Hematopoietic multipotent progenitor cell treated with erythropoietin and hydrocortisone succinate and interleukin-3 and kit ligand, for 17 days (in vitro differentiated cells): ENCODE measurements around the gene UGGT2.
"Not testable (repeated sequence)": the region's sequence is repeated elsewhere in the genome, so short reads cannot be mapped to it uniquely, and the experiment has no call there.

ENCODE experiments used
- DNase-seq: peaks from one replicate; pipeline ENCODE4 v3.0.0-alpha.2; 2015; ENCODE audit warnings: low spot score

UGGT2 gene

GRCh38 chr13:95801825-95802224 is 251.4 kb downstream of the UGGT2 start:
- no peak for DNase-seq

DNA sequence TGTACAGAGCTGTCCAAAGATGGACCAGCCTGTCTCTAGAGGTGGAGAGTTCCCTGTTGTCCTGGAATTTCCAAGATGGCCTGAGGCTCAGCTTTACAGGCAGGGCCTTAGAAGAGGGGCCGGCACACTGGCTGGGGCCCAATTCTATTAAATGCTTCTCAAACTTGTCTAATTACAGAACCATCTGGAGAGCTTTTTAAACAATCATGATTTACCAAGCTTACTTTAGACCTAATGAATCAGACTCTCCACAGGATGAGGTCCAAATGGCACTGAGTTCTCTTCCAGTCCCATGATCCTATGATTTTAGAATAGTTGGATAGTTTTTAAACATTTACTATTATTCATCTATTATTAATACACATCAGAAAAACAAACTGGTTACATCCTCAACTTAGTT is 252.8 kb downstream of the UGGT2 start:
- no peak for DNase-seq

- DNase-seq = no peak
Measured at GRCh38 chr13:95797016-95797415, 256.2 kb downstream of the UGGT2 start.

GRCh38 chr13:95793781-95794180 is 259.4 kb downstream of the UGGT2 start:
- no peak for DNase-seq

DNA sequence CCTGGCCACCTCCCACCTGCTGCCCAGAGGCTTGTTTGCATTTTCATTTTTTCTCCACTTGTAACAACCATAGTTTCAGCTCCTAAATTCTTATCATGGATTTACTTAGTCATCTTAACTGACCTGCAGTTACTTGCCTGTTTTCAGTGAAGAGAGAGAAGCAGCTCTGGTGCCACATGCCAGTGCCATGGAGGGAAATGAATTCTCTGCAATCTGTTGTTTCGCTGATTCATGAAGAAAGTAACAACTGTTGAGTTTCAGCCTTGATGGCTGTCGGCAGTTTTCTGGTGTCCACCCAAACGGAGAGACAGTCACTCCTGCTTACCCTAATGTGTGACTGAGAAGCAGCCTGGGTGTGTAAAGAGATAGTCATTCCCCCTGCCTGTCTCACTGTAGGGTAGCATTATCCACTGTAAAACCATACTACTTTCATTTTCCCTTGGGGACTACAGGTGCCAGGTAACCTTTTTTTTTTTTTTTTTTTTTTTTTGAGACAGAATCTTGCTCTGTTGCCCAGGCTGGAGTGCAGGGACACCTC is 260.1 kb downstream of the UGGT2 start:
- no peak for DNase-seq

DNA sequence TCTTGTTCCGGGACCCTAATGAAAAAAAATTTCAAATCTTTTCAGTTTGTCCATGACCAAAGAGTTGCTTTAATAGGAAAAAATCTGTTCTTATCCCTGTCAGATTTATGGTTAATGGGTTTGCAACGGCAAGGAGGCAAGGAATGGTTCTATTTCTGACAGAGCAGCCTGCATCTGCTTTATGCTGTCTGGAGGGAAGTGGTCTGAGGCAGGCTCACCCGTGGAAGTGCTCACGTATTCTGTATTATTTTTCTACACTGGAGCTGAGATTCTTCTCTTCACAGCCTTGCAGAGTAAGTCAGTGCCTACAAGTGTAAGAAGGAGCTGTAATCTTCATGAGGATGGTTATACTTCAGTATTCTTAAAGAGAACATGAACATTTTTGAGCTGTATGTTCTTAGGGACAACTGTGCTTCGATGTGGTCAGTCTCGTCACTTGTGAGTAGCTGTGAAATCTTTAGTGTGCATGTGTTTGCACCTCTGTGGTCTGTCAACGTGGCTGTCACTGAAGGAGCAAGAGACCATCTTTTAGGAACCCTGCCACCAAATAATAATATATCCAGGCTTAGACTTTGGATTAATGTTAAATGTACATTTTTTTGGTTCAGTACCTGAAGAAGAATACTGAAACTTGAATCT is 262.0 kb downstream of the UGGT2 start:
- no peak for DNase-seq

GRCh38 chr13:95789315-95789714 is 263.9 kb downstream of the UGGT2 start:
- not testable (repeated sequence) for DNase-seq

- no peak for DNase-seq
Measured at GRCh38 chr13:95788100-95788463, 265.1 kb downstream of the UGGT2 start.

GRCh38 chr13:95787356-95788099 is 265.7 kb downstream of the UGGT2 start:
- DNase-seq = no peak

DNA sequence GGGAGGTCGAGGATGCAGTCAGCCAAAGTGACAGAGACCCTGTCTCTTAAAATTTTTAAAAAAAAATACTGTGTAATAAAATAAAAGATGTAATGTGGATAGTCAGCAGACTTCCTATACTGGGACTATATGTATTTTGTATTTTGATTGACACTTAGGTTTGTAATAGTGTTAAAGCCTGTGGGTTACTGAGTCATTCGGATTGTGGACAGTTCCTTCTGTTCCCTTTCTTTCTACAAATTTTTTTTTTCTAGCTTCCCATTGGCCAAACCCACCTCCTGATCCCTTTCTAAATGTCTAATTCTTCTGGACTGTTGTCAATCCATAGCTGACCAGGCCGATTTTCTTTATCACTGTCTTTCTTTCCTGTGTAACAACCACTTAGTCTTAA is 268.3 kb downstream of the UGGT2 start:
- no peak for DNase-seq

DNA sequence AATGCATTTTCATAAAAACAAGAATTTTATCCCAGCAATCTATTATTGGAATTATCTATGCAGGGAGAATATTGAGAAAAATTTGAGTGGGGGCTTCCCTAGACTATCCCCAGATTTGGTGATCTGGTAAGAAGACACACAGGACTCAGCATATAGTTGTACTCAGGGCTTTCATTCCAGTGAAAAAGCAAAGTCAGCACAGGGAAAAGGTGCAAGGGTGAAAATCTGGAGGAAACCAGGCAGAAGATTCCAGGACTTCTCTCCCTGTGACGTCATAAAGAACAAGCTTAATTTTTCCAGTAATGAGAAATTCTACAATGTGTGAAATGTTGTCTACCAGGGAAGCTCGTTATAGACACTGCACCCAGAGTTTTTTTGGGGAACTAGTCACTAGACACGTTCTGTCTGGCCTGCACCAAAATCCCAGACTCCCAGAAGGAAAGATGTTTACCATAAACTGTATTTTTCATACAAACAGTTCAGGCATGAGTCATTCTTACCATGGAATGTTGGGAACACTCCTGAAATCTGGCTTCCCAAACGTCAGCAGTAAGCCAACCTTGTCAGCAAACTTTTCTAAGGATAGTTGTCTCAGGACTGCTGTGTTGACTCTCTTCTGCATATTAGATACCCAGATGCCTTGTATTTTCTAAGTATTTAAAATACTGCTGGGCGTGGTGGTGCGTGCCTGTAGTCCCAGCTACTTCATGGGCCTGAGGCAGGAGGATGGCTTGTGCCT is 268.9 kb downstream of the UGGT2 start:
- no peak for DNase-seq

GRCh38 chr13:95783747-95784146 is 269.5 kb downstream of the UGGT2 start:
- DNase-seq = no peak

DNA sequence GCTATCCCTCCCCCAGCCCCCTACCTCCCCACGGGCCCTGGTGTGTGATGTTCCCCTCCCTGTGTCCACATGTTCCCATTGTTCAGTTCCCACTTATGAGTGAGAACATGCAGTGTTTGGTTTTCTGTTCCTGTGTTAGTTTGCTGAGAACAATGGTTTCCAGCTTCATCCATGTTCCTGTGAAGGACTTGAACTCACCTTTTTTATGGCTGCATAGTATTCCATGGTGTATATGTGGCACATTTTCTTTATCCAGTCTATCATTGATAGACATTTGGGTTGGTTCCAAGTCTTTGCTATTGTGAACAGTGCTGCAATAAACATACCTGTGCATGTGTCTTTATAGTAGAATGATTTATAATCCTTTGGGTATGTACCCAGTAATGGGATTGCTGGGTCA is 271.3 kb downstream of the UGGT2 start:
- DNase-seq = not testable (repeated sequence)

DNA sequence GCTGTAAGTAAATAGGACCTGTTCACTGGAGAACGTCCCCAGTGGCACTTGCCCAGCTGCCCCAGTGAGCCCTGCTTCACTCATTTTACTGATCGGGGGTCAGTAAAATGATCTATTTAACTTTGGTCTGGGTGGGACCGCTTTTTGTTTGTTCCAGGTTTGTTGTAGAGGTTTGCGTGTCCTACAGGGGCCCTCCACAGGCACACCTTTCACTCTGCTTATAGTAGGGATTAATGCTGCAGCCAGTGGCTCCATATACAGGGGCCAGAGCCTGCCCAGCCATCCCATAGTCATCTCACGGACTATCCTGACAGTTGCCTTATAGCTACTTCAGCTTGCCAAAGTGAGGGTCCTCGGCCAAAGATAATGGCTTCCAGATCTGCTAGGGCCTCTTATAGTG is 272.2 kb downstream of the UGGT2 start:
- DNase-seq = no peak

- DNase-seq = no peak
Measured at GRCh38 chr13:95779522-95779921, 273.7 kb downstream of the UGGT2 start.

- no peak for DNase-seq
Measured at GRCh38 chr13:95771905-95772304, 281.3 kb downstream of the UGGT2 start.

- no peak for DNase-seq
Measured at GRCh38 chr13:95763601-95764000, 289.6 kb downstream of the UGGT2 start.

DNA sequence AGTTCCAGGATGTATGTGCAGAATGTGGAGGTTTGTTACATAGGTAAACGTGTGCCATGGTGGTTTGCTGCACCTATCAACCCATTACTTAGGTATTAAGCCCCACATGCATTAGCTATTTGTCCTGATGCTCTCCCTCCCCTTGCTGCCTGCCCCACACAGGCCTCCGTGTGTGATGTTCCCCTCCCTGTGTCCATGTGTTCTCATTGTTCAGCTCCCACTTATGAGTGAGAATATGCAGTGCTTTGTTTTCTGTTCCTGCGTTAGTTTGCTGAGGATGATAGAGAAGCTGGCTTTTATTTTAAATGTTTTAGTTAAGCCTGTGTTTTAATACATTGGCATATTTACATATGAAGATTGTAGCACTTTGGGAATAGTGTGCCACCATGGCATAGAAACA is 290.6 kb downstream of the UGGT2 start:
- not testable (repeated sequence) for DNase-seq

DNA sequence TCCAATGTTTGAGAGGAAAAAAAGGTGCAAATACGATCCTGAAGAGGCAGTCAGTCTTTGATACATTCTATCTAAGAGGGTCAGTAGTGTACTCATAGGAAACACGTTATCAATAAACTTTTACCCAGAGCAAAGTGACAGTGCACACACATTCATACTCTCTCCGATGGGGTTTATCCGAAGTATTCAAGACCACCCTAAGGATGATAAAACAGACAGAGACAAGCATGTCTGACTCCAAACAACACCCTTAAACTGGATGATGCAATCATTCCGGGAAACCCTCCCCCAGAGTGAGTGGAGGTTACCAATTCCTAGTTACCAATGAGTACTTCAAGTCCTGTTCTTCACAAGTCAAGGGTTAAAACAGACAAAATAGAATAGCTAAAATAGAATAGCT is 297.1 kb downstream of the UGGT2 start:
- DNase-seq = no peak

GRCh38 chr13:95754069-95754468 is 299.1 kb downstream of the UGGT2 start:
- DNase-seq = no peak

- DNase-seq = no peak
Measured at GRCh38 chr13:95752677-95753076, 300.5 kb downstream of the UGGT2 start.
